SK-N-SH (cell line): ENCODE results near the gene PARD3B. TPM values are rescaled to one million over a fixed set of nuclear protein-coding genes. Genes with fewer than 3 reads are reported as not detected.

ENCODE experiments used
- CTCF ChIA-PET: fragments of 300-600, 350-600 bp; formaldehyde crosslinking; extraction: SDS; loops from one replicate; lab custom pipeline; 2021; lab: Yijun Ruan, JAX
- POLR2A ChIA-PET: fragments of 350-600 bp; sonication (Branson Sonifier 250); formaldehyde crosslinking; extraction: SDS; loops from one replicate; lab custom pipeline; 2020; ENCODE audit warnings: antibody characterized with exemption, inconsistent platforms; lab: Yijun Ruan, JAX
- DNase-seq: peaks from one replicate; pipeline ENCODE4 v3.0.0; 2012
- H2AFZ ChIP-seq: fragments of 200-600 bp; sonication (generic); 2 replicates; pipeline ENCODE4 v1.8.1; 2016; ENCODE audit warnings: antibody characterized with exemption, mild to moderate bottlenecking, low read depth
- H3F3A ChIP-seq: fragments of 200-600 bp; sonication (generic); replicated peaks from 2 replicates; pipeline ENCODE3; 2016; ENCODE audit warnings: antibody characterized with exemption, mild to moderate bottlenecking; ENCODE audit not compliant: insufficient read depth
- H3K27ac ChIP-seq, 2 experiments: fragments of 200-500 bp in 1 of 2; fragments of 200-600 bp in 1 of 2; sonication (Bioruptor generic) in 1 of 2; sonication (generic), shearing (Covaris generic) in 1 of 2; 2 replicates each; pipeline versions ENCODE4 v1.5.1 to v1.6.1; 2014 to 2016; ENCODE audit warnings: low read depth in 2 of 2, inconsistent platforms in 1 of 2, low read length in 1 of 2, mild to moderate bottlenecking in 1 of 2, mixed read lengths in 1 of 2
- H3K27me3 ChIP-seq: fragments of 200-600 bp; sonication (generic), shearing (Covaris generic); 2 replicates; pipeline ENCODE4 v1.6.1; 2016; ENCODE audit warnings: mixed run types; ENCODE audit not compliant: insufficient read depth
- H3K36me3 ChIP-seq, 2 experiments: fragments of 200-500 bp in 1 of 2; fragments of 200-600 bp in 1 of 2; sonication (Bioruptor generic) in 1 of 2; sonication (generic) in 1 of 2; replicated peaks in 1 of 2; 2 replicates each; pipeline versions ENCODE3 to v1.5.1; 2014 to 2016; ENCODE audit warnings: low read length in 1 of 2, mild to moderate bottlenecking in 1 of 2; ENCODE audit not compliant: insufficient read depth in 2 of 2, control insufficient read depth in 1 of 2
- H3K4me1 ChIP-seq, 2 experiments: fragments of 200-500 bp in 1 of 2; fragments of 200-600 bp in 1 of 2; sonication (Bioruptor generic) in 1 of 2; sonication (generic), shearing (Covaris generic) in 1 of 2; 2 replicates each; pipeline versions ENCODE4 v1.5.1 to v1.6.1; 2014 to 2016; ENCODE audit warnings: low read depth in 1 of 2, low read length in 1 of 2, mixed run types in 1 of 2; ENCODE audit not compliant: insufficient read depth in 2 of 2, control insufficient read depth in 1 of 2
- H3K4me2 ChIP-seq: fragments of 200-600 bp; sonication (generic), shearing (Covaris generic); 2 replicates; pipeline ENCODE4 v1.6.1; 2017; ENCODE audit warnings: mixed run types
- H3K4me3 ChIP-seq, 2 experiments: fragments of 200-500 bp in 1 of 2; fragments of 200-600 bp in 1 of 2; sonication (Bioruptor generic) in 1 of 2; sonication (generic), shearing (Covaris generic) in 1 of 2; 2 replicates each; pipeline versions ENCODE4 v1.5.1 to v1.8.1; 2014 to 2016; ENCODE audit warnings: low read depth in 2 of 2, inconsistent platforms in 1 of 2, low read length in 1 of 2, mild to moderate bottlenecking in 1 of 2, mixed read lengths in 1 of 2, moderate library complexity in 1 of 2
- H3K79me2 ChIP-seq: fragments of 200-600 bp; sonication (generic); 2 replicates; pipeline ENCODE4 v1.8.1; 2017; ENCODE audit warnings: mild to moderate bottlenecking; ENCODE audit not compliant: insufficient read depth
- H3K9ac ChIP-seq: fragments of 200-600 bp; sonication (generic); 2 replicates; pipeline ENCODE4 v1.6.1; 2017; ENCODE audit warnings: mixed run types
- H3K9me2 ChIP-seq: fragments of 200-600 bp; sonication (generic); 2 replicates; pipeline ENCODE4 v1.6.1; 2017; ENCODE audit warnings: mixed run types
- H3K9me3 ChIP-seq: fragments of 200-600 bp; sonication (generic); 2 replicates; pipeline ENCODE4 v1.6.1; 2017; ENCODE audit warnings: mixed run types, mild to moderate bottlenecking, moderate library complexity
- H4K20me1 ChIP-seq: fragments of 200-600 bp; sonication (generic); 2 replicates; pipeline ENCODE4 v1.6.1; 2017; ENCODE audit warnings: mild to moderate bottlenecking, mixed run types; ENCODE audit not compliant: insufficient read depth
- CHD2 ChIP-seq: fragments of 150-350 bp; IDR thresholded peaks from 2 replicates; pipeline ENCODE4 v1.6.1; 2018; ENCODE audit warnings: low read length; ENCODE audit not compliant: partially characterized antibody
- CTCF ChIP-seq: fragments of 200-600 bp; sonication (generic); IDR thresholded peaks from 2 replicates; pipeline ENCODE4 v1.6.1; 2017; ENCODE audit warnings: antibody characterized with exemption, mild to moderate bottlenecking, moderate library complexity
- EP300 ChIP-seq, 2 experiments: IDR thresholded peaks; 2 replicates each; pipeline versions ENCODE4 v1.4.0 to v1.6.1; 2012; ENCODE audit warnings: borderline replicate concordance in 1 of 2, low read depth in 1 of 2, low read length in 1 of 2
- EZH2phosphoT487 ChIP-seq: fragments of 200-600 bp; sonication (generic); IDR thresholded peaks from 2 replicates; pipeline ENCODE4 v1.6.1; 2017; ENCODE audit warnings: low read depth, mixed run types, mild to moderate bottlenecking, antibody characterized with exemption, moderate library complexity, borderline replicate concordance
- GABPA ChIP-seq: IDR thresholded peaks from 2 replicates; pipeline ENCODE4 v1.4.0; 2012; ENCODE audit warnings: low read depth, mild to moderate bottlenecking
- MAX ChIP-seq: IDR thresholded peaks from 2 replicates; pipeline ENCODE4 v1.4.0; 2012; ENCODE audit warnings: low read depth
- MXI1 ChIP-seq: IDR thresholded peaks from 2 replicates; pipeline ENCODE4 v1.6.1; 2012; ENCODE audit warnings: mild to moderate bottlenecking, low read depth, low read length, improper control_type of control experiment
- PBX3 ChIP-seq: IDR thresholded peaks from 2 replicates; pipeline ENCODE4; 2012
- RAD21 ChIP-seq: IDR thresholded peaks from 2 replicates; pipeline ENCODE4 v1.6.1; 2012; ENCODE audit warnings: mild to moderate bottlenecking, low read length
- RCOR1 ChIP-seq: fragments of 150-350 bp; IDR thresholded peaks from 2 replicates; pipeline ENCODE4 v1.6.1; 2017; ENCODE audit warnings: antibody characterized with exemption, low read length
- TAF1 ChIP-seq: IDR thresholded peaks from 2 replicates; pipeline ENCODE4 v1.6.1; 2012; ENCODE audit warnings: low read depth, mild to moderate bottlenecking, low read length, moderate library complexity, borderline replicate concordance
- USF2 ChIP-seq: fragments of 150-350 bp; IDR thresholded peaks from 2 replicates; pipeline ENCODE4 v1.6.1; 2017; ENCODE audit warnings: antibody characterized with exemption, low read length, low read depth, borderline replicate concordance
- YY1 ChIP-seq: IDR thresholded peaks from 2 replicates; pipeline ENCODE4 v1.4.0; 2012; ENCODE audit warnings: low read depth, mild to moderate bottlenecking
- WGBS: methylation state at CpG from one replicate; pipeline ENCODE4 v1.1.6; 2017; ENCODE audit warnings: low lambda C conversion rate; 5-methylcytosine and 5-hydroxymethylcytosine counted together
- polyA plus RNA-seq, 3 experiments: library from polyadenylated mRNA; depleted of rRNA; stranded (reverse); fragments of >200 nt; gene quantifications; 2 replicates each; pipeline ENCODE4 v1.2.3, GENCODE V29; 2012
- TF ChIP-seq, protein P1 (sequence below): IDR thresholded peaks from 2 replicates; pipeline ENCODE4 v1.4.0; 2012; ENCODE audit warnings: low read depth, borderline replicate concordance
- TF ChIP-seq, protein P2 (sequence below): IDR thresholded peaks from 2 replicates; pipeline ENCODE4 v1.4.0; 2012; ENCODE audit warnings: low read depth, borderline replicate concordance

Gene PARD3B
- polyA plus RNA-seq, 1 of the 3 experiments (the other 2 are of a cell fraction): 0.87 TPM

- H4K20me1 ChIP-seq: no peaks in the 10 kb centered on the region
- WGBS: 96% methylated on average over 1 of the region's 1 CpG
- H3K9me2 ChIP-seq: no peaks in the 10 kb centered on the region
- no peaks in the 10 kb centered on the region for H3K36me3 ChIP-seq
- H3K4me1 ChIP-seq: peaks cover 0 to 3% of the 10 kb centered on the region in 2 experiments; a peak in 1 of 4 replicates
- DNase-seq: no peak
- H3K27me3 ChIP-seq: no peaks in the 10 kb centered on the region
- ChIA-PET POLR2A (no interaction called here), CTCF (no interaction called here)
- no peaks in the 10 kb centered on the region for H3K79me2 ChIP-seq
- H3K9ac ChIP-seq: no peak overlapping the region
- no peaks in the 10 kb centered on the region for H3K9me3 ChIP-seq
- H3K4me2 ChIP-seq: no peak overlapping the region
- no peak overlapping the region for H3K27ac ChIP-seq
- no peaks in the 10 kb centered on the region for H3F3A ChIP-seq
- H2AFZ ChIP-seq: no peak overlapping the region
- TF ChIP-seq GABPA: no peak
- TF ChIP-seq EP300 (IDR thresholded peaks at IDR 0.05; ENCODE audit: borderline replicate concordance in 1 of 2, low read depth in 1 of 2, low read length in 1 of 2): no peak
- TF ChIP-seq MXI1: no peak
- no peak for TF ChIP-seq PBX3
- TF ChIP-seq YY1: no peak
- no peak for TF ChIP-seq CTCF
- no peak for TF ChIP-seq USF2
- no peak for TF ChIP-seq EZH2phosphoT487
- TF ChIP-seq, protein P1, sequence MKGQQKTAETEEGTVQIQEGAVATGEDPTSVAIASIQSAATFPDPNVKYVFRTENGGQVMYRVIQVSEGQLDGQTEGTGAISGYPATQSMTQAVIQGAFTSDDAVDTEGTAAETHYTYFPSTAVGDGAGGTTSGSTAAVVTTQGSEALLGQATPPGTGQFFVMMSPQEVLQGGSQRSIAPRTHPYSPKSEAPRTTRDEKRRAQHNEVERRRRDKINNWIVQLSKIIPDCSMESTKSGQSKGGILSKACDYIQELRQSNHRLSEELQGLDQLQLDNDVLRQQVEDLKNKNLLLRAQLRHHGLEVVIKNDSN: no peak
- TF ChIP-seq CHD2: no peak
- no peak for TF ChIP-seq RCOR1
- H3K4me3 ChIP-seq: no peak overlapping the region
These were observed 472.6 kb downstream of the PARD3B start for GRCh38 chr2:205017912-205018311.

- TF ChIP-seq RAD21: no peak
- TF ChIP-seq, protein P2, sequence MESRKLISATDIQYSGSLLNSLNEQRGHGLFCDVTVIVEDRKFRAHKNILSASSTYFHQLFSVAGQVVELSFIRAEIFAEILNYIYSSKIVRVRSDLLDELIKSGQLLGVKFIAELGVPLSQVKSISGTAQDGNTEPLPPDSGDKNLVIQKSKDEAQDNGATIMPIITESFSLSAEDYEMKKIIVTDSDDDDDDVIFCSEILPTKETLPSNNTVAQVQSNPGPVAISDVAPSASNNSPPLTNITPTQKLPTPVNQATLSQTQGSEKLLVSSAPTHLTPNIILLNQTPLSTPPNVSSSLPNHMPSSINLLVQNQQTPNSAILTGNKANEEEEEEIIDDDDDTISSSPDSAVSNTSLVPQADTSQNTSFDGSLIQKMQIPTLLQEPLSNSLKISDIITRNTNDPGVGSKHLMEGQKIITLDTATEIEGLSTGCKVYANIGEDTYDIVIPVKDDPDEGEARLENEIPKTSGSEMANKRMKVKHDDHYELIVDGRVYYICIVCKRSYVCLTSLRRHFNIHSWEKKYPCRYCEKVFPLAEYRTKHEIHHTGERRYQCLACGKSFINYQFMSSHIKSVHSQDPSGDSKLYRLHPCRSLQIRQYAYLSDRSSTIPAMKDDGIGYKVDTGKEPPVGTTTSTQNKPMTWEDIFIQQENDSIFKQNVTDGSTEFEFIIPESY: no peak
- no peak for TF ChIP-seq GABPA
- no peak for TF ChIP-seq TAF1
- TF ChIP-seq MAX: no peak
- peaks cover 7% of the 10 kb centered on the region for H3F3A ChIP-seq
- H3K4me1 ChIP-seq: peaks cover 5 to 13% of the 10 kb centered on the region in 2 experiments
- H3K9me3 ChIP-seq: no peaks in the 10 kb centered on the region
- no peak overlapping the region for H2AFZ ChIP-seq
- no peaks in the 10 kb centered on the region for H3K9me2 ChIP-seq
- H3K27me3 ChIP-seq: no peaks in the 10 kb centered on the region
- WGBS: 87% methylated on average over 3 of the region's 3 CpGs
- no peak overlapping the region for H3K27ac ChIP-seq
- CTCF ChIA-PET: no interaction called here
- H3K9ac ChIP-seq: no peak overlapping the region
- H3K4me2 ChIP-seq: no peak overlapping the region
- POLR2A ChIA-PET: no interaction called here
- H3K79me2 ChIP-seq: no peaks in the 10 kb centered on the region
- H3K36me3 ChIP-seq: no peaks in the 10 kb centered on the region
- no peaks in the 10 kb centered on the region for H4K20me1 ChIP-seq
- no peak overlapping the region for H3K4me3 ChIP-seq
- no peak for DNase-seq
These were observed 475.4 kb downstream of the PARD3B start for GRCh38 chr2:205020673-205021072.
